Endothelial cell of umbilical vein (primary cell): Measurements from ENCODE around the gene CLIC5. TPM values are rescaled to one million over a fixed set of nuclear protein-coding genes. Genes with fewer than 3 reads are reported as not detected.

Source experiments
- BruUV-seq: library from RNA; stranded (reverse); fragments of 400-500 nt; replicated peaks from 2 replicates; lab custom pipeline; 2021; lab: Mats Ljungman, UMichigan
- CTCF ChIA-PET: fragments of 300-600, 350-600 bp; sonication (Branson Sonifier 250); formaldehyde crosslinking; loops from one replicate; lab custom pipeline; 2021; ENCODE audit warnings: antibody characterized with exemption, inconsistent platforms; lab: Charles Lee
- POLR2A ChIA-PET: fragments of 300-600, 350-600 bp; sonication (Branson Sonifier 250); formaldehyde crosslinking; loops from one replicate; lab custom pipeline; 2021; ENCODE audit warnings: antibody characterized with exemption, inconsistent platforms; lab: Charles Lee
- DNase-seq: peaks from one replicate; pipeline ENCODE4 v3.0.0-alpha.2; 2011; ENCODE audit warnings: low read depth, low spot score
- FAIRE-seq: peaks from 2 replicates; lab custom pipeline; 2011; peaks lifted over from hg19 to GRCh38; lab: Jason Lieb, UNC
- H2AFZ ChIP-seq: 2 replicates; pipeline ENCODE4 v1.6.0; 2012; ENCODE audit warnings: low read depth, low read length, control low read depth, inconsistent platforms
- H3K27ac ChIP-seq: 2 replicates; pipeline ENCODE4 v1.5.1; 2011; ENCODE audit warnings: low read depth, mild to moderate bottlenecking, control low read depth, low read length, moderate library complexity; ENCODE audit not compliant: insufficient read depth
- H3K27me3 ChIP-seq, 2 experiments: 2 replicates each; pipeline versions ENCODE4 v1.6.0 to v1.6.1; 2011; ENCODE audit warnings: low read length in 2 of 2, mixed read lengths in 1 of 2; ENCODE audit not compliant: control insufficient read depth in 2 of 2, insufficient read depth in 2 of 2
- H3K36me3 ChIP-seq, 2 experiments: 2 replicates in 1 of 2; 3 replicates in 1 of 2; pipeline ENCODE4 v1.5.1; 2011; ENCODE audit warnings: low read length in 2 of 2, mild to moderate bottlenecking in 1 of 2, moderate library complexity in 1 of 2; ENCODE audit not compliant: control insufficient read depth in 2 of 2, insufficient read depth in 2 of 2; ENCODE audit errors: extremely low read depth in 1 of 2
- H3K4me1 ChIP-seq: 3 replicates; pipeline ENCODE4 v1.5.1; 2011; ENCODE audit warnings: mild to moderate bottlenecking, low read length; ENCODE audit not compliant: control insufficient read depth, insufficient read depth; ENCODE audit errors: extremely low read depth
- H3K4me2 ChIP-seq: 2 replicates; pipeline ENCODE4 v1.6.1; 2011; ENCODE audit warnings: low read length, control low read depth, mixed read lengths; ENCODE audit not compliant: insufficient read depth
- H3K4me3 ChIP-seq, 3 experiments: fragments of 200-600 bp in 1 of 3; sonication (generic), shearing (Covaris generic) in 1 of 3; replicated peaks in 1 of 3; 2 replicates each; pipeline ENCODE4 v1.5.1; 2011 to 2016; ENCODE audit warnings: control low read depth in 3 of 3, low read length in 3 of 3, mild to moderate bottlenecking in 2 of 3, inconsistent platforms in 1 of 3, low read depth in 1 of 3, moderate library complexity in 1 of 3; ENCODE audit not compliant: insufficient read depth in 1 of 3
- H3K79me2 ChIP-seq: 2 replicates; pipeline ENCODE4 v1.6.0; 2012; ENCODE audit warnings: low read length, inconsistent platforms; ENCODE audit not compliant: control insufficient read depth, insufficient read depth
- H3K9ac ChIP-seq: replicated peaks from 2 replicates; pipeline ENCODE3; 2011; ENCODE audit warnings: low read length, control low read depth; ENCODE audit not compliant: insufficient read depth; ENCODE audit errors: extremely low read depth
- H3K9me1 ChIP-seq: replicated peaks from 3 replicates; pipeline ENCODE4 v1.6.0; 2011; ENCODE audit warnings: mild to moderate bottlenecking, low read length; ENCODE audit not compliant: control insufficient read depth, insufficient read depth; ENCODE audit errors: extremely low read depth
- H3K9me3 ChIP-seq: replicated peaks from 2 replicates; pipeline ENCODE4 v1.5.1; 2012; ENCODE audit warnings: low read length, inconsistent platforms; ENCODE audit not compliant: control insufficient read depth, insufficient read depth
- H4K20me1 ChIP-seq: replicated peaks from 2 replicates; pipeline ENCODE3; 2011; ENCODE audit warnings: mild to moderate bottlenecking, low read length; ENCODE audit not compliant: control insufficient read depth, insufficient read depth; ENCODE audit errors: extremely low read depth
- CTCF ChIP-seq, 2 donors: IDR thresholded peaks; 1 replicate in 1 of 2; 2 replicates in 1 of 2; pipeline ENCODE4 v1.5.1; 2011; ENCODE audit warnings: low read length in 2 of 2, mild to moderate bottlenecking in 2 of 2, moderate library complexity in 2 of 2, control low read depth in 1 of 2, inconsistent platforms in 1 of 2, low read depth in 1 of 2; ENCODE audit not compliant: insufficient read depth in 1 of 2; ENCODE audit errors: extremely low read depth in 1 of 2
- EZH2 ChIP-seq: IDR thresholded peaks from 2 replicates; pipeline ENCODE4 v1.6.1; 2012; ENCODE audit warnings: borderline replicate concordance, low read depth, mild to moderate bottlenecking, moderate library complexity, low read length, inconsistent platforms; ENCODE audit not compliant: severe bottlenecking
- FOS ChIP-seq: IDR thresholded peaks from 2 replicates; pipeline ENCODE4 v1.6.1; 2011; ENCODE audit warnings: mild to moderate bottlenecking, low read length, moderate library complexity, borderline replicate concordance; ENCODE audit not compliant: insufficient read depth
- GATA2 ChIP-seq: IDR thresholded peaks from 2 replicates; pipeline ENCODE4 v1.7.0; 2011; ENCODE audit warnings: low read depth, mild to moderate bottlenecking, moderate library complexity, mixed read lengths, low read length; ENCODE audit not compliant: insufficient read length, insufficient read depth
- JUN ChIP-seq: IDR thresholded peaks from 2 replicates; pipeline ENCODE4 v1.6.1; 2011; ENCODE audit warnings: borderline replicate concordance, low read depth; ENCODE audit not compliant: insufficient read length, insufficient read depth
- MAX ChIP-seq: IDR thresholded peaks from 2 replicates; pipeline ENCODE4 v1.6.1; 2011; ENCODE audit not compliant: insufficient read depth, insufficient read length
- MYC ChIP-seq: IDR thresholded peaks from one replicate; pipeline ENCODE4 v1.6.1; 2011; ENCODE audit warnings: mild to moderate bottlenecking, low read depth, low read length
- POLR2A ChIP-seq: IDR thresholded peaks from 2 replicates; pipeline ENCODE4 v1.6.1; 2012; ENCODE audit warnings: low read depth, mild to moderate bottlenecking, control low read depth, low read length
- POLR2AphosphoS5 ChIP-seq: IDR thresholded peaks from 2 replicates; pipeline ENCODE4 v1.6.1; 2012; ENCODE audit warnings: low read depth, mild to moderate bottlenecking, control low read depth, low read length, moderate library complexity; ENCODE audit not compliant: insufficient read depth
- dilution Hi-C: fragments of 300-500 bp; cut with MboI; formaldehyde crosslinking; loops from one replicate; pipeline ENCODE4 v1.15.0; 2019; ENCODE audit warnings: low sequenced_read_pairs; ENCODE audit not compliant: extremely low pct_ligation_motif_present
- intact Hi-C: fragments of 100-400 bp; cut with micrococcal nuclease; formaldehyde crosslinking; loops from one replicate; pipeline ENCODE4 v1.10.0; 2022
- polyA plus RNA-seq, 4 experiments: library from polyadenylated mRNA; depleted of rRNA in 3 of 4; stranded (reverse) in 3 of 4; unstranded in 1 of 4; fragments of >200 nt; gene quantifications; 2 replicates each; pipeline versions ENCODE4 v1.2.1 to v1.2.3, GENCODE V29; 2011 to 2012; ENCODE audit warnings: missing spikeins in 1 of 4
- total RNA-seq: library from RNA; stranded (reverse); gene quantifications from 2 replicates; pipeline ENCODE4 v1.2.3, GENCODE V29; 2021

The CLIC5 gene
- total and polyA plus RNA-seq, 2 donors (not counting 3 experiments of a cell fraction or from before 2014, with no cell fraction given), result 0.07 TPM; not detected in 1

- CTCF ChIA-PET, result no interaction called here
- POLR2A ChIA-PET, result no interaction called here
These were observed 24.5 kb downstream of the CLIC5 start for GRCh38 chr6:45991189-45991588.

GRCh38 chr6:45990162-45990561 is 25.5 kb downstream of the CLIC5 start:
- no peaks in the 10 kb centered on the region for H3K36me3 ChIP-seq
- H4K20me1 ChIP-seq, result no peaks in the 10 kb centered on the region
- FAIRE-seq (no peak), DNase-seq (no peak)
- TF ChIP-seq GATA2 (no peak), MYC (no peak), POLR2AphosphoS5 (no peak), MAX (no peak), CTCF (IDR thresholded peaks at IDR 0.05; ENCODE audit: extremely low read depth in 1 of 2, insufficient read depth in 1 of 2, low read depth in 1 of 2, low read length in 2 of 2) (no peak), JUN (no peak), EZH2 (no peak), FOS (no peak), POLR2A (no peak)
- no peak overlapping the region for H2AFZ ChIP-seq
- H3K27ac ChIP-seq, result no peak overlapping the region
- H3K9me3 ChIP-seq, result no peaks in the 10 kb centered on the region
- H3K4me1 ChIP-seq, result no peaks in the 10 kb centered on the region
- H3K9me1 ChIP-seq, result no peaks in the 10 kb centered on the region
- intact Hi-C loops, result no loop called here
- H3K27me3 ChIP-seq, result peaks cover 0 to 2% of the 10 kb centered on the region in 2 experiments
- no peak overlapping the region for H3K4me3 ChIP-seq
- POLR2A ChIA-PET, result no interaction called here
- dilution Hi-C loops, result no loop called here
- H3K79me2 ChIP-seq, result no peaks in the 10 kb centered on the region
- H3K4me2 ChIP-seq, result no peak overlapping the region
- BruUV-seq, result no TSS peak
- CTCF ChIA-PET, result no interaction called here
- no peak overlapping the region for H3K9ac ChIP-seq

More at GRCh38 chr6:45991189-45991588, 24.5 kb downstream of the CLIC5 start:
- no peak for DNase-seq
- dilution Hi-C loops, result no loop called here
- FAIRE-seq, result no peak
- Histone ChIP-seq H3K36me3 (no peaks in the 10 kb centered on the region), H3K79me2 (no peaks in the 10 kb centered on the region), H2AFZ (no peak overlapping the region), H3K27ac (no peak overlapping the region), H3K27me3 (peaks cover 0 to 2% of the 10 kb centered on the region in 2 experiments), H3K4me3 (no peak overlapping the region), H3K9me3 (no peaks in the 10 kb centered on the region), H3K4me2 (no peak overlapping the region), H4K20me1 (no peaks in the 10 kb centered on the region), H3K9me1 (no peaks in the 10 kb centered on the region), H3K4me1 (no peaks in the 10 kb centered on the region), H3K9ac (no peak overlapping the region)
- intact Hi-C loops, result no loop called here
- no TSS peak for BruUV-seq
- no peak for TF ChIP-seq MAX
